Measurements from ENCODE around the gene INSIG2. TPM values are rescaled to one million over a fixed set of nuclear protein-coding genes. Genes with fewer than 3 reads are reported as not detected.

INSIG2 gene
- polyA plus RNA-seq, 1 of the 3 experiments (the other 2 are of a cell fraction) = 8.7 TPM

DNA sequence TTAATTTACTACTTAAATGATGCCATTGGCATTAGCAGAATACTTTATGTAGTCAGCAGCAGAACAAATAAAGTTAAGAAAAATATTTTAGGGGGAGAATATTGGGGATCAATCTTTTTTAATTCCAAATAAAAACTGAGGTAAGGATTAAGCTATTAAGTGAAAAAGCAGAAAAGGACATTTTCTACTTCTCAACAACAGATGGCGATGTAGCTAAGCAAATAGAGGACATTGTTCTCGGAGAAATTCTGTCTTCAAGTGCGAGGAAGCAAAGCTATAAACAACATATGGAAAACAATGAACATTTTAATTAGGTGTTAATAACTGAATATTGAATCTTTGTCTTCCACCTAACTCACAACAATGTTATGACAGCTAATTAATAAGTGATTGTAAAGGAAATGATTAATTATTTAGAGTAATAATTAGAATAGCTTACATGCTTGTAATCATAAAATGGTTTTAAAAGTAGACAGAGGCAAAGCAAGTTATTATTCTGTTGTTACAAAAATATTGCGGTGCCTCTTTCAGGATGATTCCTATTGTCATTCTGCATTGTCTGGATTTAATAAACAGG is 41.5 kb upstream of the INSIG2 start:
- peak overlapping the region in 1 of 2 experiments; percentile 2; a peak in 1 of 4 replicates for H3K4me3 ChIP-seq (ENCODE audit: low read depth in 2 of 2, low read length in 1 of 2)
- H3F3A ChIP-seq (replicated peaks; ENCODE audit: insufficient read depth) = no peaks in the 10 kb centered on the region
- H3K4me2 ChIP-seq = peak overlapping the region; percentile 12
- no peaks in the 10 kb centered on the region for H3K9me2 ChIP-seq
- no peak overlapping the region for H2AFZ ChIP-seq (ENCODE audit: low read depth)
- 3% methylated on average over 4 of the region's 4 CpGs for WGBS (ENCODE audit: low lambda C conversion rate)
- peak; percentile 23 for DNase-seq
- no peaks in the 10 kb centered on the region for H4K20me1 ChIP-seq (ENCODE audit: insufficient read depth)
- no peaks in the 10 kb centered on the region; the same call in 1 of the 2 replicates for H3K27me3 ChIP-seq (ENCODE audit: insufficient read depth)
- H3K9ac ChIP-seq = no peak overlapping the region
- peaks cover 0 to 8% of the 10 kb centered on the region in 2 experiments; a peak in 1 of 4 replicates for H3K4me1 ChIP-seq (ENCODE audit: control insufficient read depth in 1 of 2, insufficient read depth in 2 of 2, low read depth in 1 of 2, low read length in 1 of 2)
- TF ChIP-seq SMC3 (IDR thresholded peaks at IDR 0.05; ENCODE audit: low read depth, low read length) (peak; percentile 55), RAD21 (IDR thresholded peaks at IDR 0.05; ENCODE audit: low read length) (peak; percentile 88), MEF2A (IDR thresholded peaks at IDR 0.05; ENCODE audit: borderline replicate concordance, low read depth) (no peak)
- TF ChIP-seq, protein P1, sequence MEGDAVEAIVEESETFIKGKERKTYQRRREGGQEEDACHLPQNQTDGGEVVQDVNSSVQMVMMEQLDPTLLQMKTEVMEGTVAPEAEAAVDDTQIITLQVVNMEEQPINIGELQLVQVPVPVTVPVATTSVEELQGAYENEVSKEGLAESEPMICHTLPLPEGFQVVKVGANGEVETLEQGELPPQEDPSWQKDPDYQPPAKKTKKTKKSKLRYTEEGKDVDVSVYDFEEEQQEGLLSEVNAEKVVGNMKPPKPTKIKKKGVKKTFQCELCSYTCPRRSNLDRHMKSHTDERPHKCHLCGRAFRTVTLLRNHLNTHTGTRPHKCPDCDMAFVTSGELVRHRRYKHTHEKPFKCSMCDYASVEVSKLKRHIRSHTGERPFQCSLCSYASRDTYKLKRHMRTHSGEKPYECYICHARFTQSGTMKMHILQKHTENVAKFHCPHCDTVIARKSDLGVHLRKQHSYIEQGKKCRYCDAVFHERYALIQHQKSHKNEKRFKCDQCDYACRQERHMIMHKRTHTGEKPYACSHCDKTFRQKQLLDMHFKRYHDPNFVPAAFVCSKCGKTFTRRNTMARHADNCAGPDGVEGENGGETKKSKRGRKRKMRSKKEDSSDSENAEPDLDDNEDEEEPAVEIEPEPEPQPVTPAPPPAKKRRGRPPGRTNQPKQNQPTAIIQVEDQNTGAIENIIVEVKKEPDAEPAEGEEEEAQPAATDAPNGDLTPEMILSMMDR (IDR thresholded peaks at IDR 0.05) = peak; percentile 72
- no peak overlapping the region for H3K27ac ChIP-seq (ENCODE audit: low read depth in 2 of 2, low read length in 1 of 2)
- ChIA-PET CTCF (interaction anchor here (0.6 to 3.5 kb wide), 54 partner anchors 10 to 1654 kb away, joined by 3 to 32 read pairs (median 4); partner anchors contain the start of gene CCDC93), POLR2A (interaction anchor here (1.8 kb wide), 1 partner anchor 809 kb away, joined by 4 read pairs; no protein-coding TSS in a partner anchor)
- no peaks in the 10 kb centered on the region for H3K79me2 ChIP-seq (ENCODE audit: insufficient read depth)
- H3K9me3 ChIP-seq = no peaks in the 10 kb centered on the region
- no peaks in the 10 kb centered on the region for H3K36me3 ChIP-seq (replicated peaks in 1 of 2; ENCODE audit: control insufficient read depth in 1 of 2, insufficient read depth in 2 of 2, low read length in 1 of 2)

DNA sequence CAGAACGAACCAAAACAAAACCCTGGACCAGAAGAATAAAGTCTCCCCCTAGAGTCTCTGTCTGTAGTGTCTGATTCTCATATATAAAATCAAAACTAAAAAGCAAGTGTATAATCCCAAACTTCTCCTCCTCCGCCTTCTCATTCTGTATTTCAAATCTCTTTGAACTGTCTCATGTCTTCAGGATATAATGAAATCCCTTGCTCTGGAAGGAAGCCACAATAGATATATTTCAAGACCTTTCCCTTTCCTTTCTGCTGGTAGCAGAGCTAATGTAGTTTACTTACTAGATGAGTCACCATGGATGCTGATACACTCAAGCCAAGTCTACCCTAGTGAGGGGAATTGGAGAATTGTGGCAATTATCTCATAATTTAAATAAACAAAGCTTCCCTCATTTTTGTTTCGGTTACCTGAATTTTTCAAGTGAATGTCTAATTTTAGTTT is 40.9 kb upstream of the INSIG2 start:
- WGBS (ENCODE audit: low lambda C conversion rate) = 42% methylated on average over 3 of the region's 3 CpGs
- Histone ChIP-seq H3K27me3 (ENCODE audit: insufficient read depth) (no peaks in the 10 kb centered on the region; the same call in 1 of the 2 replicates), H3K36me3 (replicated peaks in 1 of 2; ENCODE audit: control insufficient read depth in 1 of 2, insufficient read depth in 2 of 2, low read length in 1 of 2) (no peaks in the 10 kb centered on the region), H3K9me3 (no peaks in the 10 kb centered on the region), H3K9me2 (no peaks in the 10 kb centered on the region), H3K4me2 (peak overlapping the region; percentile 12), H4K20me1 (ENCODE audit: insufficient read depth) (no peaks in the 10 kb centered on the region), H3K79me2 (ENCODE audit: insufficient read depth) (no peaks in the 10 kb centered on the region), H3K4me1 (ENCODE audit: control insufficient read depth in 1 of 2, insufficient read depth in 2 of 2, low read depth in 1 of 2, low read length in 1 of 2) (peaks cover 0 to 8% of the 10 kb centered on the region in 2 experiments; a peak in 1 of 4 replicates), H3F3A (replicated peaks; ENCODE audit: insufficient read depth) (no peaks in the 10 kb centered on the region), H3K9ac (no peak overlapping the region), H3K27ac (ENCODE audit: low read depth in 2 of 2, low read length in 1 of 2) (no peak overlapping the region), H3K4me3 (ENCODE audit: low read depth in 2 of 2, low read length in 1 of 2) (peak overlapping the region in 1 of 2 experiments; percentile 2; a peak in 1 of 4 replicates), H2AFZ (ENCODE audit: low read depth) (no peak overlapping the region; the same call in 1 of the 2 replicates)
- no peak for TF ChIP-seq GABPA (IDR thresholded peaks at IDR 0.05; ENCODE audit: low read depth)
- TF ChIP-seq POLR2AphosphoS5 (IDR thresholded peaks at IDR 0.05; ENCODE audit: low read depth, low read length) = no peak
- TF ChIP-seq, protein P2, sequence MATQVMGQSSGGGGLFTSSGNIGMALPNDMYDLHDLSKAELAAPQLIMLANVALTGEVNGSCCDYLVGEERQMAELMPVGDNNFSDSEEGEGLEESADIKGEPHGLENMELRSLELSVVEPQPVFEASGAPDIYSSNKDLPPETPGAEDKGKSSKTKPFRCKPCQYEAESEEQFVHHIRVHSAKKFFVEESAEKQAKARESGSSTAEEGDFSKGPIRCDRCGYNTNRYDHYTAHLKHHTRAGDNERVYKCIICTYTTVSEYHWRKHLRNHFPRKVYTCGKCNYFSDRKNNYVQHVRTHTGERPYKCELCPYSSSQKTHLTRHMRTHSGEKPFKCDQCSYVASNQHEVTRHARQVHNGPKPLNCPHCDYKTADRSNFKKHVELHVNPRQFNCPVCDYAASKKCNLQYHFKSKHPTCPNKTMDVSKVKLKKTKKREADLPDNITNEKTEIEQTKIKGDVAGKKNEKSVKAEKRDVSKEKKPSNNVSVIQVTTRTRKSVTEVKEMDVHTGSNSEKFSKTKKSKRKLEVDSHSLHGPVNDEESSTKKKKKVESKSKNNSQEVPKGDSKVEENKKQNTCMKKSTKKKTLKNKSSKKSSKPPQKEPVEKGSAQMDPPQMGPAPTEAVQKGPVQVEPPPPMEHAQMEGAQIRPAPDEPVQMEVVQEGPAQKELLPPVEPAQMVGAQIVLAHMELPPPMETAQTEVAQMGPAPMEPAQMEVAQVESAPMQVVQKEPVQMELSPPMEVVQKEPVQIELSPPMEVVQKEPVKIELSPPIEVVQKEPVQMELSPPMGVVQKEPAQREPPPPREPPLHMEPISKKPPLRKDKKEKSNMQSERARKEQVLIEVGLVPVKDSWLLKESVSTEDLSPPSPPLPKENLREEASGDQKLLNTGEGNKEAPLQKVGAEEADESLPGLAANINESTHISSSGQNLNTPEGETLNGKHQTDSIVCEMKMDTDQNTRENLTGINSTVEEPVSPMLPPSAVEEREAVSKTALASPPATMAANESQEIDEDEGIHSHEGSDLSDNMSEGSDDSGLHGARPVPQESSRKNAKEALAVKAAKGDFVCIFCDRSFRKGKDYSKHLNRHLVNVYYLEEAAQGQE (IDR thresholded peaks at IDR 0.05; ENCODE audit: low read depth, low read length) = no peak
- TF ChIP-seq RAD21 (IDR thresholded peaks at IDR 0.05; ENCODE audit: low read length) = no peak
- TF ChIP-seq, protein P3, sequence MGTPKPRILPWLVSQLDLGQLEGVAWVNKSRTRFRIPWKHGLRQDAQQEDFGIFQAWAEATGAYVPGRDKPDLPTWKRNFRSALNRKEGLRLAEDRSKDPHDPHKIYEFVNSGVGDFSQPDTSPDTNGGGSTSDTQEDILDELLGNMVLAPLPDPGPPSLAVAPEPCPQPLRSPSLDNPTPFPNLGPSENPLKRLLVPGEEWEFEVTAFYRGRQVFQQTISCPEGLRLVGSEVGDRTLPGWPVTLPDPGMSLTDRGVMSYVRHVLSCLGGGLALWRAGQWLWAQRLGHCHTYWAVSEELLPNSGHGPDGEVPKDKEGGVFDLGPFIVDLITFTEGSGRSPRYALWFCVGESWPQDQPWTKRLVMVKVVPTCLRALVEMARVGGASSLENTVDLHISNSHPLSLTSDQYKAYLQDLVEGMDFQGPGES (IDR thresholded peaks at IDR 0.05; ENCODE audit: low read depth, low read length) = no peak
- no peak for DNase-seq
- CTCF ChIA-PET = interaction anchor here (0.6 to 3.5 kb wide), 45 partner anchors 10 to 1275 kb away, joined by 3 to 32 read pairs (median 4); partner anchors contain the start of gene CCDC93
- POLR2A ChIA-PET = interaction anchor here (1.8 kb wide), 1 partner anchor 808 kb away, joined by 4 read pairs; no protein-coding TSS in a partner anchor
